ENCODE measurements around the gene TMEM132C. TPM values are rescaled to one million over a fixed set of nuclear protein-coding genes. Genes with fewer than 3 reads are reported as not detected.

TMEM132C gene
- total RNA-seq, 1 donor from 2014 or later, result 0.64 TPM

DNA sequence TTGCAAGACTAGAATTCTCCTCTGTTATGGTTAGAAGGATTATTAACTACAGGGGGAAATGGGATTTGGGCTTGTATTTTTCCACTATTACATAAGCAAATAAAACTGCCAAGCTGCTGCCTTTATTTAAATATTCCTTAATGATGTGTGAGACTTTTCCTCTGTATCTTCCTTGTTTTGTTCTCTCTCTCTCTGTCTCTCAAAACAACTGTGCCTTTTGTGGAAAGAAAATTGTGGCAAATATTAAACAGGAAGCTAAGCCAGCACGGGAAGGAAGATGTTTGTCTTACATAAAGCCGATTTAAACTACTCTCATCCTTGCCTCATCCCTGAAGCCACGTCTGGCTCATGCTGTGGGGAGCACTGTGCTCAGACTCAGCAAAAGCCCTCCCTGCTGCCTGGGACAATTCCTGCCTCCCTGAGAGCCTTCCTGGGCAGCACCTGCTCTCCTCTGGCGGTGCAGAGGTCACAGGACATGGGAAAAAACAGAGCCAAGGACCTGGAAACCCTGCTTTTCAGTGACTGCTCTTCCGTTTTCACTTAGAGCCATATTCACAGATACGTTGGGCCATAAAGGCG is 319.6 kb downstream of the TMEM132C start:
- Histone ChIP-seq H3K36me3 (no peaks in the 10 kb centered on the region), H3K27ac (no peak overlapping the region), H3K27me3 (no peaks in the 10 kb centered on the region), H3K4me3 (no peak overlapping the region), H3K9me3 (no peaks in the 10 kb centered on the region), H3K4me1 (no peaks in the 10 kb centered on the region)
- DNase-seq, result no peak
- intact Hi-C loops (cut with DNase I), result no loop called here
- no peak for ATAC-seq
- TF ChIP-seq, protein P1, sequence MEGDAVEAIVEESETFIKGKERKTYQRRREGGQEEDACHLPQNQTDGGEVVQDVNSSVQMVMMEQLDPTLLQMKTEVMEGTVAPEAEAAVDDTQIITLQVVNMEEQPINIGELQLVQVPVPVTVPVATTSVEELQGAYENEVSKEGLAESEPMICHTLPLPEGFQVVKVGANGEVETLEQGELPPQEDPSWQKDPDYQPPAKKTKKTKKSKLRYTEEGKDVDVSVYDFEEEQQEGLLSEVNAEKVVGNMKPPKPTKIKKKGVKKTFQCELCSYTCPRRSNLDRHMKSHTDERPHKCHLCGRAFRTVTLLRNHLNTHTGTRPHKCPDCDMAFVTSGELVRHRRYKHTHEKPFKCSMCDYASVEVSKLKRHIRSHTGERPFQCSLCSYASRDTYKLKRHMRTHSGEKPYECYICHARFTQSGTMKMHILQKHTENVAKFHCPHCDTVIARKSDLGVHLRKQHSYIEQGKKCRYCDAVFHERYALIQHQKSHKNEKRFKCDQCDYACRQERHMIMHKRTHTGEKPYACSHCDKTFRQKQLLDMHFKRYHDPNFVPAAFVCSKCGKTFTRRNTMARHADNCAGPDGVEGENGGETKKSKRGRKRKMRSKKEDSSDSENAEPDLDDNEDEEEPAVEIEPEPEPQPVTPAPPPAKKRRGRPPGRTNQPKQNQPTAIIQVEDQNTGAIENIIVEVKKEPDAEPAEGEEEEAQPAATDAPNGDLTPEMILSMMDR (IDR thresholded peaks at IDR 0.05), result no peak

DNA sequence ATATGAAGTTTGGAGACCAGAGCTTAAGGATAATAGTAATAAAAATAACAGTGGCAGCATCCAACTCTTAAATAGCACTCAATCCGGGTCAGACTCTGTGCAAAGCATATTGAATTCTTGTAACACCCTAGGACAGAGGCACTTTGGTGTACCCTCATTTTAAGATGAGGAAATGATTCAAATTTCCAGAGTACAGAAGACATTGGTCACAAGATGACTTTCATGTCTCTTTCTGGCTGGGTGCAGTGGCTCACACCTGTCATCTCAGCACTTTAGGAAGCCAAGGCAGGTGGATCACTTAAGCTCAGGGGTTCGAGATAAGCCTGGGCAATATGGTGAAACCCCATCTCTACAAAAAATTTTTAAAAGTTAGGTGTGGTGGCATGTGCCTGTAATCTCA is 320.9 kb downstream of the TMEM132C start:
- ATAC-seq (no peak), DNase-seq (no peak)
- Histone ChIP-seq H3K27me3 (no peaks in the 10 kb centered on the region), H3K27ac (no peak overlapping the region), H3K4me1 (no peaks in the 10 kb centered on the region), H3K36me3 (no peaks in the 10 kb centered on the region), H3K9me3 (no peaks in the 10 kb centered on the region), H3K4me3 (no peak overlapping the region)
- TF ChIP-seq, protein P1 (IDR thresholded peaks at IDR 0.05), result no peak
- intact Hi-C loops (cut with DNase I), result no loop called here

DNA sequence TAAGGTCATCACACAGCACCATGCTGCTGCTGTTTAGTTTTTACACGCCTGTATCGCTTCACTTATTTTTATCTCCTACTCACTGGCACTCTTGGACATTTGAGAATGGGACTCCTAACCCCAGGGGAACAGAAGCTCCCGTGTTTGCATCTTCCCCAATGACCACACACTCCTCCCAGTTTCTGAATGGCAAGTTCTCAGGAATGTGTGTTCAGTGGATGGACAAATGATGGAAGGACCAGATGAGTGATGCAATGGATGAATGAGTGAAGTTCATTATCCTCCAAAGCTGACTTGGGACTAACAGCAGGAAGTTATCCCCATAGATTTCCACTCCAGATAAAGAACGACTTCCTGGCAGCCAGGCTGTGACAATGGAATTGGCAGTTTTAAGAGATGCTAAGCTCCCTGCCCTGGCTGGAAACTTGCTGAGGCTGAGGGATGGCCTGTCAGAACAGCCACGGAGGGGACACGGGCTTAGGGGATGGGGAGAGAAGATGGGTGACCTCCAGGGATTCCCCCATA is 325.3 kb downstream of the TMEM132C start:
- DNase-seq, result no peak
- Histone ChIP-seq H3K36me3 (no peaks in the 10 kb centered on the region), H3K9me3 (no peaks in the 10 kb centered on the region), H3K4me3 (no peak overlapping the region), H3K4me1 (no peaks in the 10 kb centered on the region), H3K27me3 (no peaks in the 10 kb centered on the region), H3K27ac (no peak overlapping the region)
- no peak for ATAC-seq
- TF ChIP-seq, protein P1 (IDR thresholded peaks at IDR 0.05), result no peak
- intact Hi-C loops (cut with DNase I), result no loop called here

DNA sequence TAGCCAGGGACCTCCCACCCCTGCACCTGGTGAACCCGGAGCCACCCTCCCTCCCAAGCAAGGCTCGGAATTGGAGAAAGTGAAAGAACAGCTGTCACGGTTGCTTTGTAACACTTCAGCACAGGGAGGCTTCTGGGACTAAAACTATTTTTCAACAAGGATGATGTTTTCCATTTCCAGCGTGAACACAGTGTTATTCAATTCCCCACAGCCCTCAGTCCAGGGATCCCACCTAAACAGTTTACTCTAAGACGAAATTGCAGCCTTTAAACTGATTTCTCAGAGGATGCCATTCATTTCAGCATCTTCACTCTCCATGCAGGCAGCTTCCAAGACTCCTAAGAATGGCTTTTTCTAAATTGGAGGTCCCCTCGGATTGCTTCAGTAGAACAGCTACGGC is 327.6 kb downstream of the TMEM132C start:
- Histone ChIP-seq H3K4me1 (no peaks in the 10 kb centered on the region), H3K27ac (no peak overlapping the region), H3K4me3 (no peak overlapping the region), H3K9me3 (no peaks in the 10 kb centered on the region), H3K36me3 (no peaks in the 10 kb centered on the region), H3K27me3 (no peaks in the 10 kb centered on the region)
- DNase-seq (no peak), ATAC-seq (no peak)
- TF ChIP-seq, protein P1 (IDR thresholded peaks at IDR 0.05), result no peak
- intact Hi-C loops (cut with DNase I), result no loop called here

DNA sequence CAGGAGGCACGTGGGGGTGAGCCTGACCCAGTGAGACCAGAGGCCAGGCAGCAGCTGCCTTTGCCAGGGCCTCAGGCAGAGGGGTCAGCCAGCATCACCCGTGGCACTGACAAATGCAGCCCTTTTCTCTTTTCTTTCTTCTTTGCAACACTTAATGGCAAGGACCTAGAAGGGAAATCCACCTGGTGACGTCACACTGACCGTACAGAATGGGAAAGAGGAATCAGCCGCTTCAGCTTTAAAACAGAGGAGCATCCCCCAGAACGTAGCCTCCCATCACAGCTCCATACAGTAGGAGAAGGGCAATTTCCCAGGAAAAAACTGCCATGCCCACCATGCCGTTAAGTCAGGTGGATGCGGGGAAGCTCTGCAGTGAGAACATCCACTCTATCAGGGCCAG is 328.6 kb downstream of the TMEM132C start:
- TF ChIP-seq, protein P1 (IDR thresholded peaks at IDR 0.05), result no peak
- H3K27ac ChIP-seq, result no peak overlapping the region

DNA sequence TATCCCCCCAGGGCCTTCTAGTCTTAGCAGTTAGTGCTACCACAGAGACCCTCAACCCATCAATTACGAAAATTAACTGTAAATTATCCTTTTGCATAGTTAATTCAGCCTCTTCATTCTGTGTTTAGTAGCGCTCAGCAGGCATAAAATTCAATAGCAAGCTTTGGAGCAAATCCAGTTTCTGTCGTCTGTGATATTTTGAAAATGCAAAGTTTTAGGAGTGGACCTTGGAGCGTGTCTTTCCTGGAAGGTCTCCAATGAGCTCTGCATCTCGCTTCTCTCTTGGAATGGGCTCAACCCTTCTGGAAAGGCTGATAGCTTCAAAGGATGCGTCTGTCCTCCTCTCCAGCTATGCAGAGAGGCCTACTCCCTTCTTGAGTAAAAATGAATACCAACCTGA is 333.9 kb downstream of the TMEM132C start:
- Histone ChIP-seq H3K9me3 (no peaks in the 10 kb centered on the region), H3K36me3 (no peaks in the 10 kb centered on the region), H3K4me3 (no peak overlapping the region), H3K27ac (no peak overlapping the region), H3K27me3 (no peaks in the 10 kb centered on the region), H3K4me1 (no peaks in the 10 kb centered on the region)
- intact Hi-C loops (cut with DNase I), result no loop called here
- ATAC-seq (no peak), DNase-seq (no peak)
- TF ChIP-seq, protein P1 (IDR thresholded peaks at IDR 0.05), result no peak

More for the DNA sequence above, 328.6 kb downstream of the TMEM132C start:
- Histone ChIP-seq H3K9me3 (no peaks in the 10 kb centered on the region), H3K4me3 (no peak overlapping the region), H3K27me3 (no peaks in the 10 kb centered on the region), H3K4me1 (no peaks in the 10 kb centered on the region), H3K36me3 (no peaks in the 10 kb centered on the region)
- DNase-seq (no peak), ATAC-seq (no peak)
- intact Hi-C loops (cut with DNase I), result no loop called here

Data from upper lobe of right lung (tissue), 1 donor.